ENCODE results near the gene NUDT1.

NUDT1 gene

DNA sequence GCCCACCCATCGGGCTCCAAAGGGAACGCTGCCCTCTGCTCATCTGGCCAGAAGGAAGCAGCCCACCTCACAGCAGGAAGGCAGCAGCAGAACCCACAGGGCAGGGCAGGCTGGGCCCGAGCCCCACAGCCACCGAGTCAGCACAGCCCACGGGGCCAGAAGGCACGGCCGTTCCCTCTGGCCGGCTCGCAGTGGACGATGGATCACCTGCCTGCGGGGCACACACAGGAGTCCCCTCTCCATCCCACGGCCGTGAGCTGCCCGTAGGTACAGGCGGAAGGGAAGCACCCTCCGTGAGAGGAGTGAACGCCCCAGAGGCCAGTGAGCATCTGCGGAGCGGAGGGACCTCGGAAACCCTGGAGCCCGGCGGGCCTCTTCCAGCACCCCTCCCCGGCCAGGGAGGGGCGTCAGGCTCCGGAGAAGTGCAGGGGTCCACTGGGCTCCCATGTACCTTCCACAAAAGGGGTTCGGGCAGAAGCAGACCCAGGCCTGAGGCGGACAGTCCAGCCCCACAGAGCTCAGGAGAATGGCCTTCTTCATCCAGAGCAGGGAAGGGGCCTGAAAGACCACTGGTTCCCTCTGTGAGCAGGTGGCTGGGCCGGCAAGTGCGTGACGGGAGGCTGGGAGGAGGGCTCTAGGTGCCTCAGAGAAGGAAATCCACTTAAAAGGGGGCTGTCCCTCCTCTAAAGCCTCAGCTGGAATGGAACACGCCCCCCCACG is 11.7 kb downstream of the NUDT1 start:
- TF ChIP-seq EGR1 (IDR thresholded peaks at IDR 0.05): no peak
- TF ChIP-seq, protein P1, sequence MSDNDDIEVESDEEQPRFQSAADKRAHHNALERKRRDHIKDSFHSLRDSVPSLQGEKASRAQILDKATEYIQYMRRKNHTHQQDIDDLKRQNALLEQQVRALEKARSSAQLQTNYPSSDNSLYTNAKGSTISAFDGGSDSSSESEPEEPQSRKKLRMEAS (IDR thresholded peaks at IDR 0.05): no peak
- TF ChIP-seq, protein P2, sequence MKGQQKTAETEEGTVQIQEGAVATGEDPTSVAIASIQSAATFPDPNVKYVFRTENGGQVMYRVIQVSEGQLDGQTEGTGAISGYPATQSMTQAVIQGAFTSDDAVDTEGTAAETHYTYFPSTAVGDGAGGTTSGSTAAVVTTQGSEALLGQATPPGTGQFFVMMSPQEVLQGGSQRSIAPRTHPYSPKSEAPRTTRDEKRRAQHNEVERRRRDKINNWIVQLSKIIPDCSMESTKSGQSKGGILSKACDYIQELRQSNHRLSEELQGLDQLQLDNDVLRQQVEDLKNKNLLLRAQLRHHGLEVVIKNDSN (IDR thresholded peaks at IDR 0.05): no peak
- no peak for TF ChIP-seq YY1 (IDR thresholded peaks at IDR 0.05; ENCODE audit: low read depth)
- no peak for TF ChIP-seq ZBTB7A (IDR thresholded peaks at IDR 0.05; ENCODE audit: low read depth)
- no peak for TF ChIP-seq CREB1 (IDR thresholded peaks at IDR 0.05; ENCODE audit: low read depth)
- TF ChIP-seq RAD21 (IDR thresholded peaks at IDR 0.05; ENCODE audit: low read depth): no peak
- no peak for TF ChIP-seq FOXM1 (IDR thresholded peaks at IDR 0.05; ENCODE audit: borderline replicate concordance, low read depth)
- TF ChIP-seq, protein P3, sequence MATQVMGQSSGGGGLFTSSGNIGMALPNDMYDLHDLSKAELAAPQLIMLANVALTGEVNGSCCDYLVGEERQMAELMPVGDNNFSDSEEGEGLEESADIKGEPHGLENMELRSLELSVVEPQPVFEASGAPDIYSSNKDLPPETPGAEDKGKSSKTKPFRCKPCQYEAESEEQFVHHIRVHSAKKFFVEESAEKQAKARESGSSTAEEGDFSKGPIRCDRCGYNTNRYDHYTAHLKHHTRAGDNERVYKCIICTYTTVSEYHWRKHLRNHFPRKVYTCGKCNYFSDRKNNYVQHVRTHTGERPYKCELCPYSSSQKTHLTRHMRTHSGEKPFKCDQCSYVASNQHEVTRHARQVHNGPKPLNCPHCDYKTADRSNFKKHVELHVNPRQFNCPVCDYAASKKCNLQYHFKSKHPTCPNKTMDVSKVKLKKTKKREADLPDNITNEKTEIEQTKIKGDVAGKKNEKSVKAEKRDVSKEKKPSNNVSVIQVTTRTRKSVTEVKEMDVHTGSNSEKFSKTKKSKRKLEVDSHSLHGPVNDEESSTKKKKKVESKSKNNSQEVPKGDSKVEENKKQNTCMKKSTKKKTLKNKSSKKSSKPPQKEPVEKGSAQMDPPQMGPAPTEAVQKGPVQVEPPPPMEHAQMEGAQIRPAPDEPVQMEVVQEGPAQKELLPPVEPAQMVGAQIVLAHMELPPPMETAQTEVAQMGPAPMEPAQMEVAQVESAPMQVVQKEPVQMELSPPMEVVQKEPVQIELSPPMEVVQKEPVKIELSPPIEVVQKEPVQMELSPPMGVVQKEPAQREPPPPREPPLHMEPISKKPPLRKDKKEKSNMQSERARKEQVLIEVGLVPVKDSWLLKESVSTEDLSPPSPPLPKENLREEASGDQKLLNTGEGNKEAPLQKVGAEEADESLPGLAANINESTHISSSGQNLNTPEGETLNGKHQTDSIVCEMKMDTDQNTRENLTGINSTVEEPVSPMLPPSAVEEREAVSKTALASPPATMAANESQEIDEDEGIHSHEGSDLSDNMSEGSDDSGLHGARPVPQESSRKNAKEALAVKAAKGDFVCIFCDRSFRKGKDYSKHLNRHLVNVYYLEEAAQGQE (IDR thresholded peaks at IDR 0.05; ENCODE audit: low read depth): no peak
- TF ChIP-seq CEBPB (IDR thresholded peaks at IDR 0.05): no peak
- TF ChIP-seq TCF12 (IDR thresholded peaks at IDR 0.05; ENCODE audit: low read depth): no peak

DNA sequence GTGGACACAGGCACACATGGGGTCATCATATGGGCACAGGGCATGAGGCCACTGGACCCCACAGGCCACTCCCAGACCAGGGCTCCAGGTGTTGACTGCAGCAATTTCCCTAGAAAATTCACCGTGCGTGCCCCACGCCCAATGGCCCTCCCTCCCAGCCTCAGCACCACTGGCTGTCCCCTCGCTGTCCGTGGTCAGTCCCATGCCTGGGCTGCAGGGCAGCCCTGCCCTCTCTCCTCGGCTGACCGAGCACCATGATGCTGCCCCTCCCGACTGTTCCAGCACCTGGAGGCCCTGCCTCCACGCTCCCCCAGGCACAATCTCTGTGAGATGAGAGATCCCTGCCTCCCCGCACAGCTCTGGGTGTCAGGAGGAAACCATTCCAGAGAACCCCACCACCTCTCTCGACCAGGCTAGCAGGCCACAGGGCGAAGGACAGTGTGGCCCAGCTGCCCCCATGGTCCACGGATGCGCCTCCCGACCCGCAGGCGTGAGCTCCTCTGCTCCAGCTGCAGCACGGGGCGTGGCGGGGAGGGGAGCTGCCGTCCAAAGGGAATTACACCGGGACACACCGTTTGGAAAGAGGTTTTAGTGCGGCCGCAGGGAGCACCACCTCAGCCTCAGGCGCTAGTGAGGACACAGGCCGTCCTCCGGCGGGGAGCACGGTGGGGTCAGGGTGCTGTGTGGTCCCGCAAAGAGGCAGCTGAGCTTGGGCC is 12.6 kb downstream of the NUDT1 start:
- TF ChIP-seq, protein P2 (IDR thresholded peaks at IDR 0.05): no peak
- TF ChIP-seq TCF12 (IDR thresholded peaks at IDR 0.05; ENCODE audit: low read depth) (no peak), TEAD4 (IDR thresholded peaks at IDR 0.05) (no peak), FOXM1 (IDR thresholded peaks at IDR 0.05; ENCODE audit: borderline replicate concordance, low read depth) (no peak), TAF1 (IDR thresholded peaks at IDR 0.05; ENCODE audit: low read depth) (no peak), EGR1 (IDR thresholded peaks at IDR 0.05) (no peak), CEBPB (IDR thresholded peaks at IDR 0.05) (no peak), RAD21 (IDR thresholded peaks at IDR 0.05; ENCODE audit: low read depth) (no peak), EP300 (IDR thresholded peaks at IDR 0.05; ENCODE audit: borderline replicate concordance) (no peak)
- TF ChIP-seq, protein P1 (IDR thresholded peaks at IDR 0.05): no peak

DNA sequence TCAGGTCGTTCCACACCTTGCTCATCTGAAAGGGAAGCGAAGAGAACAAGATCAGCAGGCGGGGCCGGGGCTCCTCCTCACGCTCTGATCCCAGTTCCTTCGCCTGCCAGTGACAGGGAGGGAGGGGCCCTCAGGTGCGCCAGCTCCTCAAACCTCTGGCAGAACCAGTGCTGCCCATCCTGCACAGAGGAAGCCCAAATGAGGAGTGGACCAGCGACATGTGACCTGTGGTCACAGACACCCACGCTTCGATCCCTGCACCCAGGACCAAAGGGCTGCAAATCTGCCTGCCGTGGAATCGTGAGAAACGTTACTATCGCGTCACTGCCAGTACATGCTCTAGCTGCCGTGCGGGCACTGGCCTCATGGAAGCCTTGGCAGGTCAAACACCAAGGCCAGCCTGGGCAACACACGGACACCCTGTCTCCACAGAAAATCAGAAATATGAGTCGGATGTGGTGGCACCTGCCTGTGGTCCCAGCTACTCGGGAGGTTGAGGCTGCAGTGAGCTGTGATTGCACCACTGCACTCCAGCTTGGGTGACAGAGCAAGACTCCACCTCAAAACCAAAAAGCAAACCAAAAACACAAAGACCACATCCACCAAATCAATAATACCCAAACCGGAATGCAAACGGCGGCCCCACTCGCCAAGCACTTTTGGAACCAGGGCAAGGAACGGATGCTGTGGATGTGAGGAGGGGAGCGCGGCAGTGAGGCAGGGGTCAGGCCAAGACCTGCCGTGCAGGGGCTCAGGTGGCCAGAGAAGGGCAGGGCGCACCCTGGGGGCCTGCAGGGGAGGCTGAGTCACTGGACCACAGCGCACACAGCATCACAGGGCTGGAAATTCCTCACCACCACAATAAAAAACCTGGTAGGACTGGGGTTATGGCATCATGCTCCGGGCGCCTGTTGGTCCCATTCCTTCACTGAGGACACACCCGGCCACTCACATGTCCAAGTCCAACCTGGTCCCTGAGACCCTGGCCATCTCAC is 13.4 kb downstream of the NUDT1 start:
- TF ChIP-seq, protein P1 (IDR thresholded peaks at IDR 0.05): no peak
- TF ChIP-seq, protein P3 (IDR thresholded peaks at IDR 0.05; ENCODE audit: low read depth): no peak
- TF ChIP-seq EGR1 (IDR thresholded peaks at IDR 0.05) (no peak), TEAD4 (IDR thresholded peaks at IDR 0.05) (no peak), RAD21 (IDR thresholded peaks at IDR 0.05; ENCODE audit: low read depth) (no peak), CREB1 (IDR thresholded peaks at IDR 0.05; ENCODE audit: low read depth) (no peak), NFIC (IDR thresholded peaks at IDR 0.05) (no peak), ZBTB7A (IDR thresholded peaks at IDR 0.05; ENCODE audit: low read depth) (no peak), YY1 (IDR thresholded peaks at IDR 0.05; ENCODE audit: low read depth) (no peak), TAF1 (IDR thresholded peaks at IDR 0.05; ENCODE audit: low read depth) (no peak), TCF12 (IDR thresholded peaks at IDR 0.05; ENCODE audit: low read depth) (no peak), FOXM1 (IDR thresholded peaks at IDR 0.05; ENCODE audit: borderline replicate concordance, low read depth) (no peak), CEBPB (IDR thresholded peaks at IDR 0.05) (no peak)

DNA sequence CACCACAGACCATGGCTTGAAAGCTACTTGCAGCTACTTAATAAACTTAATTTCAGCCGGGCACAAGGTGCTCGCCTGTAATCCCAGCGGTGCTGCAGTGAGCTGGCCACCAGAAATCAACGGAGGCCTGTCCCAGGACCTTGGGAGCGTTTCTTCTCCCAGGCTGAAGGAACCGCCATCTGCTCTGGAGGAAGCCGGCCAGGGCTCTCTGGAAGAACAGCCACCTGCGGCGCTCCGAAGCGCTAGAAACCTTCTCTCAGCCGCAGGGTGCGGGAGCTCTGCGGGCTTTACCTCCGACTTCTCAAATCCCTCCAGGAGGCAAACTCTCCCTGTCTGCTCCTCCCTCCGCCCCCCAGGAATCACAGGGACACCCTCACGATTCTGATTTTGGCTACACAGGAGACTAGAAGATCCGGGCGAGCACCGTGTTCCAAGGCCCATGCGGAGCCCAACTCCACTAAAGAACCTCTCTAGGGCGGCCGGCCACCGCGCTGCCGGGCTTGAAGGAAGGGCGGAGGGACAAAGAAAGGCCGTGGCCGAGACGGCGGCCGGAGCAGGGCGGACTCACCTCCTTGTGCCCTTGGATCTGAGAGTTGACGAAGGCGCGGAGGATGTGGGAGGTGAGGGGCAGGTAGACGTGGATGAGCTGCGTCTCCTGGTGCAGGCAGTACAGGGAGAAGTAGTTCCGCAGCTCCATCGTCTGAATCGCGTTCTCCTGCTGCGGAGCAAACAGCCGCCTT is 14.4 kb downstream of the NUDT1 start:
- TF ChIP-seq EGR1 (IDR thresholded peaks at IDR 0.05): no peak

Data from Ishikawa (cell line).